LNCaP clone FGC (cell line): Measurements from ENCODE around the gene FUT3.

Experiments
- DNase-seq: peaks from one replicate; pipeline ENCODE4 v3.0.0-alpha.2; 2011; ENCODE audit warnings: low read depth
- H3K4me3 ChIP-seq: 2 replicates; pipeline ENCODE4 v1.5.1; 2011; ENCODE audit warnings: mild to moderate bottlenecking, low read depth, low read length, control low read depth
- TF ChIP-seq, protein P1 (sequence below): IDR thresholded peaks from 2 replicates; pipeline ENCODE4 v1.5.1; 2012; ENCODE audit warnings: mild to moderate bottlenecking; ENCODE audit not compliant: control insufficient read depth, insufficient read depth; ENCODE audit errors: extremely low read depth

The FUT3 gene

DNA sequence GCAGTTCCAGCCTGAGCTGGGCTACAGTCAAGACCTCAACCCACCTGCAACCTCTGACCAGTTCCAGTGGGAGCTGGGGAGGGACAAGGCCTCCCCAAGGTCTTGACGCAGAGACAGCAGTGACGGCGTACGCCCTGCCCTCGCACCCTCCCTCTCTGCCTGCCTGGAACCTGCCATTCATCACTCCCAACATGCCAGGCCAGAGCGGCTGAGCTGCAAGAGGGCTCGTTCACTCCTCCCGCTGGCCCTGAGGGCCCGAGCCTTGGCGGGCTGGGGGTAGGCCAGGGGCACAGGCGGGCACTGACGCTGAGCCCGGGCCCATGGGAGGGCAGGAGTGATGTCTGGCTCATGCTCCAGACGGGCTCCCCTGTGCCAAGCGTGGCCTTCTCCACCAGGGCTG is 44.2 kb upstream of the FUT3 start:
- H3K4me3 ChIP-seq, result no peak overlapping the region
- TF ChIP-seq, protein P1, sequence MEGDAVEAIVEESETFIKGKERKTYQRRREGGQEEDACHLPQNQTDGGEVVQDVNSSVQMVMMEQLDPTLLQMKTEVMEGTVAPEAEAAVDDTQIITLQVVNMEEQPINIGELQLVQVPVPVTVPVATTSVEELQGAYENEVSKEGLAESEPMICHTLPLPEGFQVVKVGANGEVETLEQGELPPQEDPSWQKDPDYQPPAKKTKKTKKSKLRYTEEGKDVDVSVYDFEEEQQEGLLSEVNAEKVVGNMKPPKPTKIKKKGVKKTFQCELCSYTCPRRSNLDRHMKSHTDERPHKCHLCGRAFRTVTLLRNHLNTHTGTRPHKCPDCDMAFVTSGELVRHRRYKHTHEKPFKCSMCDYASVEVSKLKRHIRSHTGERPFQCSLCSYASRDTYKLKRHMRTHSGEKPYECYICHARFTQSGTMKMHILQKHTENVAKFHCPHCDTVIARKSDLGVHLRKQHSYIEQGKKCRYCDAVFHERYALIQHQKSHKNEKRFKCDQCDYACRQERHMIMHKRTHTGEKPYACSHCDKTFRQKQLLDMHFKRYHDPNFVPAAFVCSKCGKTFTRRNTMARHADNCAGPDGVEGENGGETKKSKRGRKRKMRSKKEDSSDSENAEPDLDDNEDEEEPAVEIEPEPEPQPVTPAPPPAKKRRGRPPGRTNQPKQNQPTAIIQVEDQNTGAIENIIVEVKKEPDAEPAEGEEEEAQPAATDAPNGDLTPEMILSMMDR, result no peak
- DNase-seq, result no peak

DNA sequence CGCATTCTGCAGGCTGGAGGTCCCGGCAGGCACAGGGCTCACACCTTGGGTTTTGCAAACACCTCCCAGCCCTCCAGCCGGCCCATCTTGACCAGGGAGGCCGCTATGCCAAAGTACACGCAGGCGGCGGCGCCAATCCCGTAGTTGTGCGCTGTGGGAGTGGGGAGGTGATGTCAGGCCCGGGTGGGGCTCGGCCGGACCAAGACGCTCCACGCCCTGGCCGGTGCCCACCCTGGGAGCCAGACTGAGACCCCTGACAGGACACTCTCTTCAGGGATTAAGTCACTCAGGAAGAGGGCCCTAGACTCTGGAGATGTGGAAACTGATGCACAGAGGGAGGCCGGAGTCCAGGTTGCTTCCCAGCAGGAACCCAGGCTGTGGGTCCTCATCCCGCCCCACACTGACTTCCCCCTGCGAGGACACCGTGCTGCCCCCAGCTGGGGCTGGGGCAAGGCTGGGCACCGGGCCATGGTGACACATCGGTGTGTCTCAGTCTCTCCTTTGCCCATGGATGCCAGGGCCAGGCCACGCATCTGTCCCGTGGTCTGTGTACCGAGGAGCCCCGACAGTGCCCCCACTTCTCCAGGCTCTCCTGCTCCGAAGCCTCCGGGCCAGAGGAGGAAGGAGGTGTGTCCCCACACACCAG is 43.6 kb upstream of the FUT3 start:
- H3K4me3 ChIP-seq, result no peak overlapping the region
- TF ChIP-seq, protein P1, result no peak
- no peak for DNase-seq

DNA sequence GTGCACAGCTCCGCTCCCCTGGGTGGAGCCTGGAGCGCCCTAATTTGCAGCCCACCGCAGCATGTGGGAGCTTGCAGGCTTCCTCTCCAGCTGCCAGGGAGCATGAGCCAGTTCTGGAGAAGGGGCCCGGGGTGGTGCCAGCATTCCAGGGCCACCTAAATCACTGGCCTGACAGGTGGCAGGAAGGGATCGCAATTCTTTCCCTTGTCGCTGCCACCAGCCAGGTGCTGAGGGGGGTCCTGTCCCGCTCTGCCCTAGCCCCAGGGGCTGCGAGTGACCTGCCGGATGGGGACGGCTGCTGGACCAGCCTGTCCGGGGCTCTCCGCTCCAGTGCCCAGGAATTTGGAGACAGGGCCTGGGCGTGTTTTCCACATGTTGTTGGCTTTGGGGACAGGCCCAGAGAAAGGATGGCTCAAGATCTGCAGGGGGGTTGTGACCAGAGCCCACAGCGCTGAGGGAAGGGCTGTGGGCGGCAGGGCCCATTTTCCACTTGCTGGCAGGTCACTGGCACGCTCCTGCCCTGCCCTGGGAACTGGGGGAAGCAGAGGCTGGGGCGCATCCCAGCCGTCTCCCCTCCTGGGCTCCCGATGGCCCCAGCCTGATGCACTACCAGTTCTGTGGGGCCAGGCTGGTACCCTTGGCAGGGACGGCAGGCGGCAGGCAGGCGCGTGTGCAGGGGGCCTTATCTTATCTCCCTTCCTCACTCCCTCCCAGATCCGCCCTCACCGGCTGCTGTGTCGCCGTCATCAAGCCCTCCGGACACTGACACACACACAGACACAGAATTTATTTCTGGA is 42.9 kb upstream of the FUT3 start:
- TF ChIP-seq, protein P1, result no peak
- DNase-seq, result no peak
- no peak overlapping the region for H3K4me3 ChIP-seq

DNA sequence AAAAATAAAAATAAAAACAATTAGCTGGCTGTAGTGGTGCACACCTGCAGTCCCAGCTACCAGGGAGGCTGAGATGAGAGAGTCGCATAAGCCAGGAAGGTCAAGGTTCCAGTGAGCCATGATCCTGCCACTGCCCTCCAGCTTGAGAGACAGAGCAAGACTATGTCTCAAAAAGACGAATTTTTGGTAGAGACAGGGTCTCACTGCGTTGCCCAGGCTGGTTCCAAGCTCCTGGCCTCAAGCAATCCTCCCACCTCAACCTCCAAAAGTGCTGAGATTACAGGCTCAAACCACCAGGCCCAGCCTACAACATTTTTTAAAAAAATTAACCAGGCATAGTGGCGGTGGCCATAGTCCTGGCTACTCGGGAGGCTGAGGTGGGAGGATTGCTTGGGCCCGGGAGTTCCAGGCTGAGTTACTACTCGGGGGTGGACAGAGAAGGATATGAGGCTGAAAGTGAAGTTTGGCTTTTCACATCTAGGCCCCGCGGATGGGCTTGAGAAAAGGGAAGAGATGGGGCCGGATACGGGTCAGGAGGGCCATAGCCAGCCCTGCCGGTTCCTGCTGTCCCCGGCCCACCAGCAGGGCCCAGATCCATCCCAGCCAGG is 42.2 kb upstream of the FUT3 start:
- TF ChIP-seq, protein P1, result no peak
- no peak for DNase-seq
- H3K4me3 ChIP-seq, result no peak overlapping the region

DNA sequence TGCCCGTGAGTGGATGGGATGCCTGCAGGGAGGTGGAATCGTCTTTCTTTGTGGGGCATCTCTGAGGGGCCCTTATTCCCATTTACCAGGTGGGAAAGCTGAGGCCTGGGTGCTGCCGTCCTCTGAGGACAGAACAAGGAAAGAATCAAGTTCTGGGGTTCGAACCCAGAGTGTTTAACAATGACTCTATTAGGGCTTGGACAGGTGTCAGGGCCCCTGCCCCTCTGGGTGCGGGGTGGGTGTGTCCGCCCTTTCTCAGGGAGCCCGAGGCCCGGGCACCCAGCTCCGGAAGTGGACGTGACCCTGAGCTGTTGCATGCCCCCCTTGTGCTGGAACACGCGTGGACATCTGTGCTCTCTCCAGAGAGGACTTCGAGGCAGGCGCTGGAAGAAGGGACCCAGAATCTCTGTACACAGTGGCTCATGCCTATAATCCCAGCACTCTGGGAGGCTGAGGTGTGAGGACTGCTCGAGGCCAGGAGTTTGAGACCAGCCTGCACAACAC is 41.6 kb upstream of the FUT3 start:
- TF ChIP-seq, protein P1, result no peak
- no peak for DNase-seq
- H3K4me3 ChIP-seq, result no peak overlapping the region

DNA sequence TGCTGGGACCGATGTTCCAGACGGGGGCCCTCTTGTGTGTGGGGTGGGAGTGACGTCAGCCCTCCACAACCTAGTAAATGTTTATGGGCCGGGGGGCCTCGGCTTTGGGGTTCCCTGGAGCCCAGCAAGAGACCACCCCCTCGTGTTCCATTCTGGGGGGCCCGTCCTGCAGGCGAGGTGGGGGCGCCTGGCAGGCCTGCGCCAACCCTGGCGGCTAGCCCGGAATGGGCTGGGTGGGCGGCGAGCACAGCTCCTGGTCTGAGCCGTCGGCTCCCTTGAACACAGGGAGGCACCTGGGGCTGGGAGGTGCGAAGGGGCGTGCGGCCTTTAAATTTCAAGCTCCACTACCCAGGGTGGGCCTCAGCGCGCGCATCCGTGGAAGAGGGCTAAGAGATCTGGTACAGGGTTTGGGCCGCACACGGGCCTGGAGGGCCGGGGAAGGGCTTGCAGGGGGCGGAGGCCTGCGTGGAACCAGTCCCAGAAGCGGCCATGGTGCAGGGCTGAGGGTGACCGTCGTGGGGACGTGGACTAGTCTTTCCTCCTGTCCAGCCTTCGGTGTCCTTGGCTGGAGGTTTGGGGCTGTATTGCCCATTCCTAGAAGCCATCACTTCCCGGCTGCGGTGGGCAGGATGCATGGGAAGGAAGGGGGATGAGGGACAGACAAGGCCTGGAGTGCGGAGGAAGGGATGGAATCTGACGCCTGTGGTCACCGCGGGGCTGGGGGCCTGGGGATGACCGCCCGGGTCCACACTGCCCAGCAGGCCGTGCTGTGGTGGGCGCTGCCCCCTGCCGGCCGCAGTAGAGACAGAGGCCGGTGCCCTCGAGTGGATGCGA is 40.9 kb upstream of the FUT3 start:
- no peak for DNase-seq
- H3K4me3 ChIP-seq, result no peak overlapping the region
- TF ChIP-seq, protein P1, result peak; percentile 66
